HCEC 1CT (cell line): ENCODE data around the gene CDH4.

Experiments
- DNase-seq: peaks from one replicate; pipeline ENCODE4 v3.0.0-alpha.2; 2017

The CDH4 gene

GRCh38 chr20:61746147-61746646 is 494.1 kb downstream of the CDH4 start:
- DNase-seq: no peak

- DNase-seq: no peak
Observed at GRCh38 chr20:61746781-61747180, 494.7 kb downstream of the CDH4 start.

GRCh38 chr20:61748376-61748775 is 496.3 kb downstream of the CDH4 start:
- peak; percentile 37 for DNase-seq

DNA sequence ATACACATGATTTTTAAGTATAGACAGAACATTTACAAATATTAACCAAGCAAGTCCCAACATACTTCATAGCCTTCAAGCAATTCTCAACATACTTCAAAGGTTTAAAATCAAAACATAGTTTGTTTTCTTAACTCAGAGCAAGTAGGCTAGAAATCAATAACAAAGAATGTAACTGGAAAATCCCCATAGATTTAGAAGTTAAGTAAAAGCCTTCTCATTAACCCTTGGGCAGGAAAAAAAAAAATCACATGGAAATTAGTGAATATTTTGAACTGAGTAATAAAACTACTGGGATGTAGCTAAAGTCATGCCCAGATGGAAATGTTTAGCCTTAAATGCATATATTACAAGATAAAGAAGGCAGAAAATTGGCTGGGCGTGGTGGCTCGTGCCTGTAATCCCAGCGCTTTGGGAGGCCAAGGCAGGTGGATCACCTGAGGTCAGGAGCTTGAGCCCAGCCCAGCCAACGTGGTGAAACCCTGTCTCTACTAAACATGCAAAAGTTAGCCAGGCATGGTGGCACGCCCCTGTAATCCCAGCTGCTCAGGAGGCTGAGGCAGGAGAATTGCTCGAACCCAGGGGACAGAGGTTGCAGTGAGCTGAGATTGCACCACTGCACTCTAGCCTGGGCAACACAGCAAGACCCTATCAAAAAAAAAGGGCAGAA is 497.5 kb downstream of the CDH4 start:
- DNase-seq: no peak

DNA sequence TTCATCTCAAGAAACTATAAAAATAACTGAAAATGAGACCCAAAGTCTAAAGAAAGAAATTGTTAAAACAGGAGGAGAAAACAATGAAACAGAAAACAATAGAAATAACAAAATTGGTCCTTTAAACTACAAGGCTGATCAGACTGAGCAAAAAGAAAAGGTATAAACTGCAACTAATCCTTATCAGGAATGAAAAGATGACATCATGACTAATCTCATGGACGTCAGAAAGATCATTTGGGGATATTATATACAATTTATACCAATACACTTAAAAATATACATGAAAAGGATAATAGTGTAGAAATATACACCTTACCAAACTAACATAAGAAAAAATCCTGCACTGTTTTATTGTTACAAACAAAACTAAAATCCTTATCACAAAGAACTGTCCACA is 498.0 kb downstream of the CDH4 start:
- no peak for DNase-seq

DNA sequence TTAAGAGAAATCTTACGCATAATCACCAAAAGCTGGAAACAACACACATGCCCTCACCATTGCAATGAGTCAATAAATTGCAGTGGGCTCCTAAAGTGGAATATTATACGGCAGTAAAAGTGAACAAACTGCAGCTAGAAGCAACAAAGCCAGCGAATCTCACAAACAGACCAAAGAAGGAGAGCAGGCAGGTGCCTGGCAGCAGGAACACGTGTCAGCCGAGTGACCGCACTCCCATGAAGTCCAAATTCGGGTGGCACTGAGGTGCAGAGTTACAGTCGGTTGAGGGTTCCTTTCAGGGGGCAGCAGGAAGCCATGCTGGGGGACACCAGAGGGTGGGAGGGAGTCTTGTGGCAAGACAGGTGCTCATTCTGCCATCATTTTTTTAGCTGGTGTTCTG is 500.5 kb downstream of the CDH4 start:
- DNase-seq: no peak

GRCh38 chr20:61753316-61753942 is 501.4 kb downstream of the CDH4 start:
- peak; percentile 74 for DNase-seq

DNA sequence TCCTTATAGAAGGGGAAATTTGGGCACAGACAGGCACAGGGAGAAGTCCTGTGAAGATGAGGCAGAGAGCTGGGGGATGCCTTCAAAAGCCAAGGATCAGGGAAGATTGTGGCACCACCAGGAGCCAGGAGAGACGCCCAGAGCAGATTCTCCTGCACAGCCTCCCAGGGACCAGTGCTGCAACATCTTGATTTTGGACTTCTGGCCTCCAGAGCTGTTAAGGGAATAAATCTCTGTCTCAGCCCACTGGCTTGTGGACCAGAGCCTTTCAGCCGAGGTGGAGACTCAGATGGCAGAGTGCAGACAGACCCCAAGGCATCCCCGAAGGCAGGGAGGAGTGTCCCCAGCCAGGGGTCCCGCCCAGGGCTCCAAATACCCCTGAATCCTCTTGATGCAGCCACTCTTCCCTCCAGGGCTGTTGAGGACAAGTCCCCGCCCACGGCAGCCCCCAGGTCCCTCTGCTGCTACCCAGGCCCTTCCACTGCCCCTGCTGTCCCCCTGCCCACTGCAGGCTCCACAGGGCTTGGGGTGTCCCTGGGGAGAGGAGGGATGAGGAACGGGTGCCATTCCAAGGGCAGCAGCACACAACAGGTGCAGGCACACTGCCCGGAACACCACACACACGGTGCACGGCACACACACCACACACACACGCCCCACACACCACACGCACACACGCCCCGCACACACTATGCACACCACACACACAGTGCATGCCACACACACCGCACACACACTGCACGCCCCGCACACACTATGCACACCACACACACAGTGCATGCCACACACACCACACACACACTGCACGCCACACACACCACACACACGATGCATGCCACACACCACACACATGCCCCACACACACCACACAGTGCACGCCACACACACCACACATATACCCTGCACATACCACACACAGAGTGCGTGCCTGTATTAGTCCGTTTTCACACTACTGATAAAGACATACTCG is 502.2 kb downstream of the CDH4 start:
- no peak for DNase-seq

DNA sequence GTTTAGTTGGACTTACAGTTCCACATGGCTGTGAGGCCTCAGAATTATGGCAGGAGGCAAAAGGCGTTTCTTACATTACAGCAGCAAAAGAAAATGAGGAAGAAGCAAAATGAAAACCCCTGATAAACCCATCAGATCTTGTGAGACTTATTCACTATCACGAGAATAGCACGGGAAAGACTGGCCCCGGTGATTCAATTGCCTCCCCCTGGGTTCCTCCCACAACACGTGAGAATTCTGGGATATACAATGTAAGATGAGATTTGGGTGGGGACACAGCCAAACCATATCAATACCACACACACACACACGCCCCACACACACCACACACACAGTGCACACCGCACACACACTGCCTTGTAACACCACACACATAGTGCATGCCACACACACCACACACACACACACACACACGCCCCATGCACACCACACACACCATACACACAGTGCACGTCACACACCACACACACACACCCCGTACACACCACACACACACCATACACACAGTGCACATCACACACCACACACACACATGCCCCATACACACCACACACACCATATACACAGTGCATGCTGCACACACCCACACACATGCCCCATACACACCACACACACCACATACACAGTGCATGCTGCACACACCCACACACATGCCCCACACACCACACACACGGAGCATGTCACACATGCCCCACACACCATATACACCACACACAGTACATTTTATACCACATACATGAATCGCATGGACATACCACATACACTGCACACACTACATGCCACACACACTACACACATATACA is 503.1 kb downstream of the CDH4 start:
- no peak for DNase-seq

DNA sequence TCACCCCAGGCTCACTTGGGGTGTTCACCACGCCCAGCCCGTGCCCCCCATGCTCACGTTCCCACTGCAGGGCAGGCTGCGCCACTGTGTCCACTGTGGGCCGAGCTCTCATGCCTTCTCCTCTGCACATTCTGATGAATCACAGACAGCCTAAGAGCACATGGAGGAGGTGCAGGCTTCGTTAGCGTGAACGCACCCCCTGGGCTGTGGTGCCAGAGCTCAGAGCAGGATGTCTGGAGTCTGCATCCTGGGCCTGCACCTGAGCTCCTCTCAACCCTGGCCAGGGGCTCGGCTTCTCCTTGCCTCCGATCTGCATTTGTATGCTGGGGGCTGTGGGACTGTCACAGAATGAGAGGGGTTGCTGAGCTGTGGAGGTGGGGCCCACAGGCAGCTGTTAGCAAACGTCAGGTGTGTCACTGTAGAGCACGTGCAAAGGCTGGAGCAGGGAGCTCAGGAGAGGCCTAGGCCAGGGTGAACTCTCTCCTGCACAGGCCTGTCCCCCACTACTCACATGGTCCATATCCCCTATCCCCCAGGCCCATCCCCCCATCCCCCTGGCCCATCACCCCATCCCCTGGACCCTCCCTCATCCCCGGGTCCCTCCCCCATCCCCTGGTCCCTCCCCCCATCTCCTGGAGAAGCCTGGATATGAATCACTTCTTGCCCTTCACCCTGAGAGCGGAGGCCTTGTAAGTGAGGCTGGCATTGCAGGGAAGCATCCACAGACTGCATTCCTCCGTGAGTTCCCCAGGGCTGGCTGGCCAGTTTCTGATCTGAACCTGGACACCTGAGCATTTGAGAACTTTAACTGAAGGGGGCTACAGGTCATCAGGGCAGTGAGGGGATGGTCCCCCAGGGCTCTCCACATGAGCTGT is 504.1 kb downstream of the CDH4 start:
- no peak for DNase-seq

GRCh38 chr20:61756966-61757677 is 505.1 kb downstream of the CDH4 start:
- DNase-seq: no peak

GRCh38 chr20:61757678-61758563 is 505.9 kb downstream of the CDH4 start:
- DNase-seq: peak; percentile 70

GRCh38 chr20:61758564-61759200 is 506.6 kb downstream of the CDH4 start:
- DNase-seq: no peak

DNA sequence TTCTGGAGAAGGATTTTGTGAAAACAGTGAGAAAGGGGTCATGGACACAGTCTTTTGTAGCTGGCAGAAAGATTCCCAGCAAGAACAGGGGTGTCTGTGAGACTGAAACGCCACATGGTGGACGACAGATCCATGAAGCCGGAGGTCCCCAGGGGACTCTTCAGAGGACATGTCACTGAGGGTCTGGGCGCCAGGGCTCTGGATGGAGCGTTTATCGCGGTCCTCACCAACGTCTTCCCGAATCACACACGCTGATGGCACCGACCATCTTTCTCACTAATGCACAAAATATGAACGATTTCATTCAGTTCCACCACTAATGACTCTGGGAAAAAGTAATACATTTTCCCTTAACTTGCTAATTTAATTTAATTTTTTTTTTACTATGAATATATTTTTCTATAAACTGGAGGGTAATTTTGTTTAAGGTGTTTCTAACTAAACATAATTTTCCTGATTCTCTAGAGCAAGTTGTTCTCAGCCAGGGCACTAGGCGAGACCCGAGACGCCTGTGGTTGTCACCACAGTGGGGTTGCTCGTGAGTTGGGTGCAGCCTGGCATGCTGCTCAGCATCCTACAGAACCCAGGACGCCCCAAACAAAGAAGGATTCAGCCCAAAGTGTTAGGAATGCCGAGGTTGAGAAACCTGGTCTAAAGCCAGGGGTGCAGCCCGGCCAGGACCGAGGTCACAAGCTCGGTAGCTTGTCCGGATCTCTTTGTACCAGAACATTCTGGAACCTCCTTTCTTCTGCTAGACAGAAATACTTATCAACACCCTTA is 507.4 kb downstream of the CDH4 start:
- no peak for DNase-seq

DNA sequence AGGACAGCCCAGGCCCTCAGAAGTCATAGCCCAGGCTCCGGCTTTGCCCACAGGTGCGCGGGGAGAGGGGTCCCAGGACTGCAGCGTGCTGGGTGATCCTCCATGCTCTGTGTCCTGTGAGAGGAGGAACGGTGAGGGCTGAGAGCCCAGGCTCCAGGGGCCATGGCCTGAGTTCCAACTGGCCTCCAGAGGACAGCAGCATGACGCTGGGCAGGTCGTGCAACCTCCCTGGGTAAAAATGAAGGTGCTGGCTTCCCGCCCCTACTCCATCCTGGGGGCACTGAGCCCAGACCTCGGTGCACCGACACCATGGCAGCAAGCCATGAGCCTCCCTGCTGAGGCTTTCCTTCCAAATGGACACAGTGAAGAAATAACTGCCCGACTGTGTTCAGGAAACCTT is 508.3 kb downstream of the CDH4 start:
- no peak for DNase-seq

DNA sequence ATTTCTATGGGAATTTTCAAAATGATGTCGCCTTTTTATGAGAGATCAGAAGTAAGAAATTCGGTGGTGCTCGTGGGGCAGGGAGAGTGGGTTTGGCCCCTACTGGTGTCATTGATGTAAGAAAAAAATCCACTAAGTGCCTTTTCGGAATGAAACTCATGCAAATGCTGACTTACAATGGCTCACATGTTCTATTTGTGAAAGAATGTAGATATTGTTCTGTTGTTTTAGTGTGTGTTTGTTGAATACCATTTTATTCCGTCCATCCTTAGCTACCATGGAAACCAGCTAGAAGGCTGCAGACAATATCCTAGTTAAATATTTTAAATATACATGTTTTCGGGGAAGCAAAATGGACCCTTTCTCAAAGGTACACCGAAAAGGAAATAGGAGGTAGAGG is 508.7 kb downstream of the CDH4 start:
- no peak for DNase-seq

DNA sequence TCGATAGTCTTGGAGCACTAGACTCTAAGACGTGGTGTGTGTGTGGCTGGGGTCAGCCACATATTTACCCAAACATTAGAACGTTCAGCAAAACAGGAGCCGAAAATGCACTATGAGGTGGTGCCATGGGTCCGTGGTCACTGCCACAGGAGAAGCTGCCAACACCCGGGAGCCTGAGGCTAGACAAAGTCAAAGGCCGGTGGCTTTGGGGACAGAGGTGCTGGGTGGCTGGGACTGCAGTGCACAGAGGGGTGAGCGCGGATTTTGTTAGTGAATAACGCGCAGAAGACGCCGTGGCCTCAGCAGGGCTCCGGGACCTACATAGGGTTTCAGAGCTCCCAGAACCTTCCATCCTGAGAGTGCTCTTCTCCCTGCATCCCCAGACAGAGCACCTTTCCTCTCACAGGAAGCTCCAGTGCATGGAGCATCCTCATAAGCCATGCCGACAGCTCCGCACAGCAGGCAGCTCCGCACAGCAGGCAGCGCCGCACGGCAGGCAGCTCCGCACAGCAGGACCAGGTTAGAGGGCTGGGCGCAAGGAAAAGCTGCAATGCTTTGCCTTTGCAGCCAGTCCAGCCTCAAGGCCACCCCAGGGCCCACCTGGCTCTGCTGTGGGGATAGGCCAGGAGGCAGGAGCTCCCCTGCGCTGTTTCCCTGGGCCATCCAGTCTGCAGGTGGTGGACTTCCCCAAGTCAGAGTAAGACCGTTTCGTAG is 509.5 kb downstream of the CDH4 start:
- DNase-seq: no peak

- no peak for DNase-seq
Observed at GRCh38 chr20:61762167-61762710, 510.2 kb downstream of the CDH4 start.
